GM12878 (cell line): ENCODE measurements around the gene LGMN. TPM values are rescaled to one million over a fixed set of nuclear protein-coding genes. Genes with fewer than 3 reads are reported as not detected.
A peak's percentile ranks its signal among the peaks of the same experiment; 100 is the strongest.

Source experiments
- BRCA1 ChIP-seq: IDR thresholded peaks from 2 replicates; pipeline ENCODE4 v1.6.1; 2011; ENCODE audit warnings: low read depth, low read length, improper control_type of control experiment
- E2F4 ChIP-seq: IDR thresholded peaks from 2 replicates; pipeline ENCODE4 v1.6.1; 2012; ENCODE audit warnings: low read depth, low read length, improper control_type of control experiment
- HDAC6 ChIP-seq: fragments of 200-600 bp; sonication (generic); IDR thresholded peaks from one replicate; pipeline ENCODE4 v1.8.0; 2017; ENCODE audit warnings: antibody characterized with exemption; ENCODE audit not compliant: unreplicated experiment
- IRF3 ChIP-seq: fragments of 450-650 bp; IDR thresholded peaks from 2 replicates; pipeline ENCODE4 v1.6.1; 2014; ENCODE audit warnings: mild to moderate bottlenecking
- IRF5 ChIP-seq: fragments of 450-650 bp; IDR thresholded peaks from 2 replicates; pipeline ENCODE4 v1.6.1; 2017; ENCODE audit warnings: borderline replicate concordance
- NR2C2 ChIP-seq: IDR thresholded peaks from 2 replicates; pipeline ENCODE4 v1.6.1; 2011; ENCODE audit warnings: borderline replicate concordance, low read depth; ENCODE audit not compliant: control insufficient read depth, insufficient read length
- NRF1 ChIP-seq: conservative IDR thresholded peaks from 2 replicates; pipeline ENCODE4 v1.6.1; 2011; ENCODE audit warnings: mild to moderate bottlenecking, low read depth, low read length, improper control_type of control experiment
- PBX3 ChIP-seq: IDR thresholded peaks from 2 replicates; pipeline ENCODE4 v1.6.1; 2011; ENCODE audit warnings: mild to moderate bottlenecking, low read depth, low read length, moderate library complexity; ENCODE audit not compliant: insufficient replicate concordance
- PML ChIP-seq: IDR thresholded peaks from 2 replicates; pipeline ENCODE4 v1.6.1; 2012; ENCODE audit warnings: low read length, inconsistent platforms
- RELB ChIP-seq: fragments of 450-650 bp; IDR thresholded peaks from 2 replicates; pipeline ENCODE4 v1.6.1; 2017; ENCODE audit warnings: low read depth, mild to moderate bottlenecking, moderate library complexity
- RFX5 ChIP-seq: IDR thresholded peaks from 2 replicates; pipeline ENCODE4 v1.6.1; 2011; ENCODE audit warnings: low read depth, low read length, improper control_type of control experiment
- SKIL ChIP-seq: fragments of 450-650 bp; IDR thresholded peaks from 2 replicates; pipeline ENCODE4 v1.6.1; 2017; ENCODE audit warnings: mild to moderate bottlenecking, low read depth, inconsistent platforms; ENCODE audit not compliant: poor library complexity, severe bottlenecking
- USF1 ChIP-seq: IDR thresholded peaks from 2 replicates; pipeline ENCODE4 v1.6.1; 2011; ENCODE audit warnings: borderline replicate concordance, low read depth, mild to moderate bottlenecking, moderate library complexity, mixed read lengths, low read length; ENCODE audit not compliant: insufficient read depth; ENCODE audit errors: extremely low read length
- YBX1 ChIP-seq: fragments of 450-650 bp; IDR thresholded peaks from 2 replicates; pipeline ENCODE4 v1.6.1; 2016; ENCODE audit warnings: antibody characterized with exemption
- polyA plus RNA-seq, 11 experiments: library from polyadenylated mRNA; depleted of rRNA in 4 of 11; unstranded in 6 of 11; stranded (reverse) in 5 of 11; fragments of >200 nt; fragmentation: Nextera tagmentation in 4 of 11; fragmentation: Illumina TruSeq in 1 of 11; extraction: Ambion mirVana in 4 of 11; extraction: Trizol in 1 of 11; gene quantifications; 1 replicate in 1 of 11; 2 replicates in 10 of 11; pipeline versions ENCODE4 v1.2.1 to v1.2.3, GENCODE V29; 2011 to 2016; ENCODE audit warnings: inconsistent platforms in 2 of 11, missing spikeins in 2 of 11, low read depth in 1 of 11
- total RNA-seq, 4 experiments: library from RNA; depleted of rRNA in 3 of 4; stranded (reverse); fragments of >200 nt in 3 of 4; fragmentation: Illumina TruSeq in 1 of 4; extraction: Trizol in 1 of 4; gene quantifications; 2 replicates each; pipeline versions ENCODE4 v1.2.1 to v1.2.3, GENCODE V29; 2013 to 2021

LGMN gene
- total and polyA plus RNA-seq, 10 of the 15 experiments (the other 5 are each of a cell fraction or from before 2014, with no cell fraction given) = 0.71 to 192 (median 3.9) TPM

GRCh38 chr14:92793709-92794546 lies 45.5 kb upstream of the LGMN start, which contains the start of gene GOLGA5 (continued):
- TF ChIP-seq SKIL = no peak
- TF ChIP-seq BRCA1 = no peak
- peak; percentile 97 for TF ChIP-seq IRF5
- peak; percentile 45 for TF ChIP-seq RFX5
- 0 out of 2 replicates have a peak, but pooled peaks have one; percentile 10 for TF ChIP-seq IRF3
- TF ChIP-seq HDAC6 = peak; percentile 38
- TF ChIP-seq NR2C2 = no peak
- no peak for TF ChIP-seq YBX1
- TF ChIP-seq E2F4 = no peak
- TF ChIP-seq PBX3 = no peak
- no peak; the same call in 1 of the 2 replicates for TF ChIP-seq RELB
- TF ChIP-seq NRF1 = peak; percentile 62
- TF ChIP-seq PML = peak; percentile 69; the same call in 1 of the 2 replicates
- TF ChIP-seq USF1 = peak; percentile 92
